Sigmoid colon (tissue), 3 donors: ENCODE measurements around the gene BCAS3.

ENCODE experiments used
- POLR2A ChIP-seq, 2 donors: fragments of 450-650 bp; IDR thresholded peaks; one replicate each; pipeline ENCODE4 v1.6.1; 2016; ENCODE audit warnings: antibody characterized with exemption in 2 of 2, mild to moderate bottlenecking in 2 of 2, moderate library complexity in 2 of 2
- TF ChIP-seq, protein P1 (sequence below), 4 experiments: fragments of 450-650 bp in 3 of 4; fragments of 200-600 bp in 1 of 4; IDR thresholded peaks; one replicate each; pipeline ENCODE4 v1.5.1; 2016 to 2019; ENCODE audit warnings: antibody characterized with exemption in 4 of 4, mild to moderate bottlenecking in 3 of 4, moderate library complexity in 2 of 4

DNA sequence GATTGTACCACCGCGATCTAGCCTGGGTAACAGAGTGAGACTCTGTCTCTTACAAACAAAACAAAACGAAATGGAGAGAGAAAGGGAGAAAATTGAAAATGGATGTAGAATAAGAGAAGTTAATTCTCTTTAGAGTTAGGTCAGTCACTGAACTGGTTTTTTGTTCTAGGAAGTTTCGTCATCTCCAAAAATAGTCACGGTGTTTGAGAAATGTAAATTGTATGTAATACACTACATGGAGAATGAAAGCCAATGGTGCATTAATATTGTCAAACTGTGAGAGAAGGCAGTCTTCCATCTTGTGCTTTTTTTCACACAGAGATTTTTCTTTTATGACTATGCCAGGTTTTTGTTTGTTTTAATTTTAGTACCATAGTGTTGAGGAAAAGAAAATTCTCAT lies 145.9 kb downstream of the BCAS3 start:
- no peak for TF ChIP-seq POLR2A (IDR thresholded peaks at IDR 0.05)
- TF ChIP-seq, protein P1, sequence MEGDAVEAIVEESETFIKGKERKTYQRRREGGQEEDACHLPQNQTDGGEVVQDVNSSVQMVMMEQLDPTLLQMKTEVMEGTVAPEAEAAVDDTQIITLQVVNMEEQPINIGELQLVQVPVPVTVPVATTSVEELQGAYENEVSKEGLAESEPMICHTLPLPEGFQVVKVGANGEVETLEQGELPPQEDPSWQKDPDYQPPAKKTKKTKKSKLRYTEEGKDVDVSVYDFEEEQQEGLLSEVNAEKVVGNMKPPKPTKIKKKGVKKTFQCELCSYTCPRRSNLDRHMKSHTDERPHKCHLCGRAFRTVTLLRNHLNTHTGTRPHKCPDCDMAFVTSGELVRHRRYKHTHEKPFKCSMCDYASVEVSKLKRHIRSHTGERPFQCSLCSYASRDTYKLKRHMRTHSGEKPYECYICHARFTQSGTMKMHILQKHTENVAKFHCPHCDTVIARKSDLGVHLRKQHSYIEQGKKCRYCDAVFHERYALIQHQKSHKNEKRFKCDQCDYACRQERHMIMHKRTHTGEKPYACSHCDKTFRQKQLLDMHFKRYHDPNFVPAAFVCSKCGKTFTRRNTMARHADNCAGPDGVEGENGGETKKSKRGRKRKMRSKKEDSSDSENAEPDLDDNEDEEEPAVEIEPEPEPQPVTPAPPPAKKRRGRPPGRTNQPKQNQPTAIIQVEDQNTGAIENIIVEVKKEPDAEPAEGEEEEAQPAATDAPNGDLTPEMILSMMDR (IDR thresholded peaks at IDR 0.05): no peak
